ENCODE measurements around the gene TPCN2. TPM values are rescaled to one million over a fixed set of nuclear protein-coding genes. Genes with fewer than 3 reads are reported as not detected.

The TPCN2 gene
- total and polyA plus RNA-seq, 2 of the 8 experiments (the other 6 are each of a cell fraction or from before 2014, with no cell fraction given): 9.7 to 18.6 TPM

DNA sequence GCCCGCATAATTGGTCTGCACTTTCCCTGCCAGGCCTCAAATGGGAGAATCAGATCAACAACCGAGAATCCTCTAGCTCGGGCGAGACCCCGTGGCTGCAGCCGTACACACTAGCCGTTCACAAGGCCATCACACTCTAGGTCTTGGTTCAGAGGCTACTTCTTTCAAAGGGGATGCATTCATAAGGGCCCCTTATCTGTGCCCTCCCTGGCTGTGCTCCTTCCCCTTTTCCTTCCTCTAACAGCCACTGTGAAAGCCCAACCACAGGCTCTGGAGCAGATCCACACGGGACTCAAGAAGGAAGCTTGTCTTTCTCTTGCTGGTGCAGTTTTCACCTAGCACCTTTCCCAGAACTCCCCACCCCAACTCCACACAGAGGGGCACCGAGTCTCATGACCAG, 131.5 kb downstream of the TPCN2 start (continued):
- TF ChIP-seq, protein P1, sequence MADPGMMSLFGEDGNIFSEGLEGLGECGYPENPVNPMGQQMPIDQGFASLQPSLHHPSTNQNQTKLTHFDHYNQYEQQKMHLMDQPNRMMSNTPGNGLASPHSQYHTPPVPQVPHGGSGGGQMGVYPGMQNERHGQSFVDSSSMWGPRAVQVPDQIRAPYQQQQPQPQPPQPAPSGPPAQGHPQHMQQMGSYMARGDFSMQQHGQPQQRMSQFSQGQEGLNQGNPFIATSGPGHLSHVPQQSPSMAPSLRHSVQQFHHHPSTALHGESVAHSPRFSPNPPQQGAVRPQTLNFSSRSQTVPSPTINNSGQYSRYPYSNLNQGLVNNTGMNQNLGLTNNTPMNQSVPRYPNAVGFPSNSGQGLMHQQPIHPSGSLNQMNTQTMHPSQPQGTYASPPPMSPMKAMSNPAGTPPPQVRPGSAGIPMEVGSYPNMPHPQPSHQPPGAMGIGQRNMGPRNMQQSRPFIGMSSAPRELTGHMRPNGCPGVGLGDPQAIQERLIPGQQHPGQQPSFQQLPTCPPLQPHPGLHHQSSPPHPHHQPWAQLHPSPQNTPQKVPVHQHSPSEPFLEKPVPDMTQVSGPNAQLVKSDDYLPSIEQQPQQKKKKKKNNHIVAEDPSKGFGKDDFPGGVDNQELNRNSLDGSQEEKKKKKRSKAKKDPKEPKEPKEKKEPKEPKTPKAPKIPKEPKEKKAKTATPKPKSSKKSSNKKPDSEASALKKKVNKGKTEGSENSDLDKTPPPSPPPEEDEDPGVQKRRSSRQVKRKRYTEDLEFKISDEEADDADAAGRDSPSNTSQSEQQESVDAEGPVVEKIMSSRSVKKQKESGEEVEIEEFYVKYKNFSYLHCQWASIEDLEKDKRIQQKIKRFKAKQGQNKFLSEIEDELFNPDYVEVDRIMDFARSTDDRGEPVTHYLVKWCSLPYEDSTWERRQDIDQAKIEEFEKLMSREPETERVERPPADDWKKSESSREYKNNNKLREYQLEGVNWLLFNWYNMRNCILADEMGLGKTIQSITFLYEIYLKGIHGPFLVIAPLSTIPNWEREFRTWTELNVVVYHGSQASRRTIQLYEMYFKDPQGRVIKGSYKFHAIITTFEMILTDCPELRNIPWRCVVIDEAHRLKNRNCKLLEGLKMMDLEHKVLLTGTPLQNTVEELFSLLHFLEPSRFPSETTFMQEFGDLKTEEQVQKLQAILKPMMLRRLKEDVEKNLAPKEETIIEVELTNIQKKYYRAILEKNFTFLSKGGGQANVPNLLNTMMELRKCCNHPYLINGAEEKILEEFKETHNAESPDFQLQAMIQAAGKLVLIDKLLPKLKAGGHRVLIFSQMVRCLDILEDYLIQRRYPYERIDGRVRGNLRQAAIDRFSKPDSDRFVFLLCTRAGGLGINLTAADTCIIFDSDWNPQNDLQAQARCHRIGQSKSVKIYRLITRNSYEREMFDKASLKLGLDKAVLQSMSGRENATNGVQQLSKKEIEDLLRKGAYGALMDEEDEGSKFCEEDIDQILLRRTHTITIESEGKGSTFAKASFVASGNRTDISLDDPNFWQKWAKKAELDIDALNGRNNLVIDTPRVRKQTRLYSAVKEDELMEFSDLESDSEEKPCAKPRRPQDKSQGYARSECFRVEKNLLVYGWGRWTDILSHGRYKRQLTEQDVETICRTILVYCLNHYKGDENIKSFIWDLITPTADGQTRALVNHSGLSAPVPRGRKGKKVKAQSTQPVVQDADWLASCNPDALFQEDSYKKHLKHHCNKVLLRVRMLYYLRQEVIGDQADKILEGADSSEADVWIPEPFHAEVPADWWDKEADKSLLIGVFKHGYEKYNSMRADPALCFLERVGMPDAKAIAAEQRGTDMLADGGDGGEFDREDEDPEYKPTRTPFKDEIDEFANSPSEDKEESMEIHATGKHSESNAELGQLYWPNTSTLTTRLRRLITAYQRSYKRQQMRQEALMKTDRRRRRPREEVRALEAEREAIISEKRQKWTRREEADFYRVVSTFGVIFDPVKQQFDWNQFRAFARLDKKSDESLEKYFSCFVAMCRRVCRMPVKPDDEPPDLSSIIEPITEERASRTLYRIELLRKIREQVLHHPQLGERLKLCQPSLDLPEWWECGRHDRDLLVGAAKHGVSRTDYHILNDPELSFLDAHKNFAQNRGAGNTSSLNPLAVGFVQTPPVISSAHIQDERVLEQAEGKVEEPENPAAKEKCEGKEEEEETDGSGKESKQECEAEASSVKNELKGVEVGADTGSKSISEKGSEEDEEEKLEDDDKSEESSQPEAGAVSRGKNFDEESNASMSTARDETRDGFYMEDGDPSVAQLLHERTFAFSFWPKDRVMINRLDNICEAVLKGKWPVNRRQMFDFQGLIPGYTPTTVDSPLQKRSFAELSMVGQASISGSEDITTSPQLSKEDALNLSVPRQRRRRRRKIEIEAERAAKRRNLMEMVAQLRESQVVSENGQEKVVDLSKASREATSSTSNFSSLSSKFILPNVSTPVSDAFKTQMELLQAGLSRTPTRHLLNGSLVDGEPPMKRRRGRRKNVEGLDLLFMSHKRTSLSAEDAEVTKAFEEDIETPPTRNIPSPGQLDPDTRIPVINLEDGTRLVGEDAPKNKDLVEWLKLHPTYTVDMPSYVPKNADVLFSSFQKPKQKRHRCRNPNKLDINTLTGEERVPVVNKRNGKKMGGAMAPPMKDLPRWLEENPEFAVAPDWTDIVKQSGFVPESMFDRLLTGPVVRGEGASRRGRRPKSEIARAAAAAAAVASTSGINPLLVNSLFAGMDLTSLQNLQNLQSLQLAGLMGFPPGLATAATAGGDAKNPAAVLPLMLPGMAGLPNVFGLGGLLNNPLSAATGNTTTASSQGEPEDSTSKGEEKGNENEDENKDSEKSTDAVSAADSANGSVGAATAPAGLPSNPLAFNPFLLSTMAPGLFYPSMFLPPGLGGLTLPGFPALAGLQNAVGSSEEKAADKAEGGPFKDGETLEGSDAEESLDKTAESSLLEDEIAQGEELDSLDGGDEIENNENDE (IDR thresholded peaks at IDR 0.05; ENCODE audit: insufficient replicate concordance, low read length): no peak
- TF ChIP-seq ASH2L (IDR thresholded peaks at IDR 0.05; ENCODE audit: low read length) (no peak), CHD1 (IDR thresholded peaks at IDR 0.05; ENCODE audit: low read depth, low read length) (no peak), CBX5 (IDR thresholded peaks at IDR 0.05; ENCODE audit: low read depth, low read length) (no peak), RFX5 (IDR thresholded peaks at IDR 0.05; ENCODE audit: borderline replicate concordance, low read depth, low read length) (no peak), SIX5 (IDR thresholded peaks at IDR 0.05; ENCODE audit: low read depth, low read length) (no peak), SUZ12 (IDR thresholded peaks at IDR 0.05; ENCODE audit: low read length) (no peak), TEAD4 (IDR thresholded peaks at IDR 0.05; ENCODE audit: low read depth, low read length) (no peak), SAP30 (IDR thresholded peaks at IDR 0.05; ENCODE audit: insufficient read depth, insufficient replicate concordance, low read length) (no peak), SP1 (IDR thresholded peaks at IDR 0.05; ENCODE audit: low read depth, low read length) (no peak), SP2 (IDR thresholded peaks at IDR 0.05; ENCODE audit: low read length) (no peak), SRF (IDR thresholded peaks at IDR 0.05; ENCODE audit: low read depth, low read length) (no peak), TAF1 (IDR thresholded peaks at IDR 0.05; ENCODE audit: low read depth, low read length) (no peak), GTF2F1 (IDR thresholded peaks at IDR 0.05; ENCODE audit: borderline replicate concordance, low read depth, low read length) (no peak)
